ENCODE measurements around the gene HOXA2.

DNA sequence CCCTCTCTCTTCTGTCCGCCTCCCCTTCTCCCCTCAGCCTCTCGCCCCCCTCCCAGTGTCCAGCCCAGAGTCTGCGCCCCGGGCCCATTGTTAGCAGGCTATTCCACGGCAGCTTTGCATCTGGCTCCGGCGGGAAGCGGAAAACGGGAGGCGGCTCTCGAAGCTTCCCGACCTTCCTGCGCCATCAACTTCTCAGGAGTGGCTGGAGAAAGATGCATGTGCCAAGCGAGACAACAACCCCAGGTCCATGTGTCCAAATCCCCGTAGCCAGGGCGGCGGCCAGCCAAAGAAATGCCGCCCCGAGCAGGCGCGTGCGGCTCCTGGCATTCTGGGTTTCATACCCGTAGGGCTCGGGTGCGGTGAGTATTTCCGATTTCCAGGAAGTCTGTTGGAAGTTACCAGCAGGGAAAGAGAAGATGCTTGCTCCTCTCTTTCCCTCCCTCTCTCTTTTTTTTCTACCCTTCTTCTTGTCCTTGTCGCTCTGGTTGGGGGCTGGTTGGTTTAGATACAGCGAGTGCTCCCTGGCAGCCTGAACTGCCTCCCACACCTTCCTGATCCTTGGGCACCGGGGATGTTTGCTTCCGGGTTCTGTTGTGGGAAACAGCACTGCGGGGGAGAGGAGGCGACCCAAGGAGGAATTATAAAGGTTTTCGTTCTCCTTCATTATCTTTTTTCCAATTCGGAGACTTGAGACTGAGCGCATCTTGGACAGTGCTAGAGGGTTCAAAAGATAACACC, 1.2 kb upstream of the HOXA2 start:
- TF ChIP-seq, protein P1, sequence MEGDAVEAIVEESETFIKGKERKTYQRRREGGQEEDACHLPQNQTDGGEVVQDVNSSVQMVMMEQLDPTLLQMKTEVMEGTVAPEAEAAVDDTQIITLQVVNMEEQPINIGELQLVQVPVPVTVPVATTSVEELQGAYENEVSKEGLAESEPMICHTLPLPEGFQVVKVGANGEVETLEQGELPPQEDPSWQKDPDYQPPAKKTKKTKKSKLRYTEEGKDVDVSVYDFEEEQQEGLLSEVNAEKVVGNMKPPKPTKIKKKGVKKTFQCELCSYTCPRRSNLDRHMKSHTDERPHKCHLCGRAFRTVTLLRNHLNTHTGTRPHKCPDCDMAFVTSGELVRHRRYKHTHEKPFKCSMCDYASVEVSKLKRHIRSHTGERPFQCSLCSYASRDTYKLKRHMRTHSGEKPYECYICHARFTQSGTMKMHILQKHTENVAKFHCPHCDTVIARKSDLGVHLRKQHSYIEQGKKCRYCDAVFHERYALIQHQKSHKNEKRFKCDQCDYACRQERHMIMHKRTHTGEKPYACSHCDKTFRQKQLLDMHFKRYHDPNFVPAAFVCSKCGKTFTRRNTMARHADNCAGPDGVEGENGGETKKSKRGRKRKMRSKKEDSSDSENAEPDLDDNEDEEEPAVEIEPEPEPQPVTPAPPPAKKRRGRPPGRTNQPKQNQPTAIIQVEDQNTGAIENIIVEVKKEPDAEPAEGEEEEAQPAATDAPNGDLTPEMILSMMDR (IDR thresholded peaks at IDR 0.05): no peak
- no peak for TF ChIP-seq POLR2A (IDR thresholded peaks at IDR 0.05)

Measured in Peyer's patch (tissue), 4 donors.